Mucosa of gallbladder (tissue), 1 donor: Measurements from ENCODE around the gene TMEM270. TPM values are rescaled to one million over a fixed set of nuclear protein-coding genes. Genes with fewer than 3 reads are reported as not detected.
"Not testable (repeated sequence)": the region's sequence is repeated elsewhere in the genome, so short reads cannot be mapped to it uniquely, and the experiment has no call there.

Experiments
- DNase-seq: peaks from one replicate; pipeline ENCODE4 v3.0.0-alpha.2; 2020; ENCODE audit warnings: low spot score
- total RNA-seq: library from RNA; stranded (reverse); gene quantifications from one replicate; pipeline ENCODE4 v1.2.1, GENCODE V29; 2021
- donor health status: DM: no; HTN: no; CAD: no.

Gene TMEM270
- total RNA-seq, 1 donor from 2014 or later = not detected

GRCh38 chr7:73831834-73832651 is 28.9 kb upstream of the TMEM270 start:
- DNase-seq = peak; percentile 85

GRCh38 chr7:73832806-73833205 is 28.2 kb upstream of the TMEM270 start:
- DNase-seq = no peak

GRCh38 chr7:73833251-73833919 is 27.6 kb upstream of the TMEM270 start:
- DNase-seq = no peak

- no peak for DNase-seq
These were observed 26.2 kb upstream of the TMEM270 start for GRCh38 chr7:73834626-73835191.

- DNase-seq = not testable (repeated sequence)
These were observed 23.8 kb upstream of the TMEM270 start for GRCh38 chr7:73837167-73837566.

- DNase-seq = no peak
These were observed 22.3 kb upstream of the TMEM270 start for GRCh38 chr7:73838642-73839041.

GRCh38 chr7:73839290-73839689 is 21.7 kb upstream of the TMEM270 start:
- DNase-seq = no peak

GRCh38 chr7:73839743-73840714 is 20.9 kb upstream of the TMEM270 start:
- no peak for DNase-seq

- DNase-seq = no peak
These were observed 20.1 kb upstream of the TMEM270 start for GRCh38 chr7:73840715-73841379.

- no peak for DNase-seq
These were observed 19.3 kb upstream of the TMEM270 start for GRCh38 chr7:73841689-73842066.

- DNase-seq = peak; percentile 93
These were observed 18.6 kb upstream of the TMEM270 start, which contains the start of gene METTL27 for GRCh38 chr7:73842067-73842976. Gene METTL27, minus strand, starts transcription at chr7:73842516. Its CDS starts 376 bp downstream, at chr7:73842140.

GRCh38 chr7:73844131-73844547 is 16.8 kb upstream of the TMEM270 start:
- no peak for DNase-seq

GRCh38 chr7:73844848-73845460 is 16.0 kb upstream of the TMEM270 start:
- no peak for DNase-seq

- not testable (repeated sequence) for DNase-seq
These were observed 15.2 kb upstream of the TMEM270 start for GRCh38 chr7:73845701-73846195.

GRCh38 chr7:73847941-73848723 is 12.8 kb upstream of the TMEM270 start:
- DNase-seq = no peak

- peak; percentile 50 for DNase-seq
These were observed 10.2 kb upstream of the TMEM270 start for GRCh38 chr7:73850781-73851207.

GRCh38 chr7:73851410-73852338 is 9.3 kb upstream of the TMEM270 start:
- DNase-seq = peak; percentile 48
